HT1080 (cell line): ENCODE measurements around the gene ACTG1. TPM values are rescaled to one million over a fixed set of nuclear protein-coding genes. Genes with fewer than 3 reads are reported as not detected.

Experiments
- DNase-seq: peaks from one replicate; pipeline ENCODE4 v3.0.0-alpha.2; 2015; ENCODE audit warnings: low read depth
- total RNA-seq: library from RNA; depleted of rRNA; stranded (reverse); fragments of >200 nt; shearing (Covaris generic); gene quantifications from 2 replicates; pipeline ENCODE4 v1.2.3, GENCODE V29; 2014

ACTG1 gene
- total RNA-seq, 1 experiment from 2014 or later: 7,335 TPM

DNA sequence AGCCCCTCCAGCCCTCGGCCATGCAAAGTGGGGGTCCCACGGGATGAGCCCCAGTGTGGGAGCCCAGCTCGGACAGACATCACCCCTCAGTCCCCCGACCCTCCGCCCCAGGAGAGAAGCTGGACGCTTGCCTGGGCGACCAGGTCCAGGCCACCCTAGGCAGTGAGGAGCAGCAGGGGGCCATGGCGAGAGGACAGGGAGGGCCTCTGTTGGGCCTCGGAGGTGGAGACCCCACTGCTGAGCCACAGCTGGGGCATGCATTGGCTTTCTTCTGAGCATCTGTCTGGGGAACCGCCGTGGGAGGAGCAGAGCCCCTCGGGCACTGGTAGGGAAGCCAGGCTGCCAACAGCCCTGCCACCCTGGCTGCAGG lies 13.0 kb downstream of the ACTG1 start:
- no peak for DNase-seq

DNA sequence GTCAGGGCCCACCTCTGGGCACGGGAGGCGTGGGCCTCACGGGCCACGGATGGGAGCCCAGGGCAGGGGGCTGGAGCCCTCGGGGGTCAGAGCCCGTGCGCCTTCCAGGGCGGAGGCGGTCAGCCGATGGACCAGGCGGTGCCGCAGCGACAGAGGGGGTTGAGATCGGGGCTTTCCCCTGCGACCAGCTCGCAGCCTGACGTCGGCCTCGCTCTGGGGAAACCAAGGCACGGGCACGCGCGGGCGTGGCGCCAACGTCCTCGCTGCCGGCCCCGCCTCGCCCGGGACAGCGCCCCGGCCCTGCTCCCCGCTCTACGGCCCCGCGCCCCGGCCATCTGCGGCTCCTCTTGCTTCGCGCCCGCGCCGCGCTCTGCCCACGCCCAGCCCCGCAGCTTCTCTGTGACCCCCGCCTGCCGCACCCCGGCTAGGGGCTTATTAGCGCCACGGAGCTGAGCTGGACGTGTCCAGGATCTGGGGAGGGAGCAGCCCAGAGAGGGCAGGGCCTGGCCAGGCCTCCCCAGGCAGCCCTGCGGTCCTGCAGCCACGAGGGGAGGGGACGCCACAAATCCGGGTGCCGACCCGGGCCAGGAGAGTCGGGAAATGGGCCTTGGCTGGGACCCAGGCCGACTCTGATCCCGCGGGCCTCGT lies 13.5 kb downstream of the ACTG1 start:
- no peak for DNase-seq

DNA sequence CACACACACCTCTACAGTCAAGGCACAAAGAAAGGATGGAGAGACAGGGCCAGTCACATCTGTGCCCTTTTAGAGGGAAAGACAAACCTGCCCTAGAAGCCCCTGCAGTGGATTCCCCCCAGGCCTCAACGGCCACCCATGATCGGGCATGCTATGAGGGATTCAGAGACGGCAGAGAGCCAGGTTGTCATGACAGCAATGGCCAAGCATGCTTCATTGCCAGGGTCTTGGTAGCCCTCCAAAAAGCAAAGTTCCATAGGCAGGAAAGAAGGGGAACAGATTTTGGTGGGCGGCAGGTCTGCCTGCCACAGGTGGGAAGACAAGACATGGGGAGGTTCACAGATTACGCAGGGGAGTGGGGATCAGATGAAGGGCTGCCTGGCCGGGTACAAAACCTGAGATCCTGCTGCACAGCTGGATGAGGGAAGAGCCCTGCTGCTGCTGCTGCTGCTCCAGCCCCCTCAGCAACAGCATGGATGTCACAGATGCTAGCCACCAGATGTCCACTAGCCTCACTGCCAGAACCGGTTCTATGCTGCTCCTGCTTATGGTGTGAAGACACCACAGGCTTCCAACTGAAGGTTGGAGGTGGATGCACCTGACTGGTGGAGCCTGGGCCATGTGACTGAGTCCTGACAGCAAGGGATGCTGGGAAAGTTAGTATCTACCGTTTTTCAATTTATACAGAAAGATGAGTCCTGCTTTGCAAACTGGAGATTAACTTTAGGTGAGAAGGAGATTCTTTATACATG lies 17.8 kb downstream of the ACTG1 start:
- DNase-seq: no peak

DNA sequence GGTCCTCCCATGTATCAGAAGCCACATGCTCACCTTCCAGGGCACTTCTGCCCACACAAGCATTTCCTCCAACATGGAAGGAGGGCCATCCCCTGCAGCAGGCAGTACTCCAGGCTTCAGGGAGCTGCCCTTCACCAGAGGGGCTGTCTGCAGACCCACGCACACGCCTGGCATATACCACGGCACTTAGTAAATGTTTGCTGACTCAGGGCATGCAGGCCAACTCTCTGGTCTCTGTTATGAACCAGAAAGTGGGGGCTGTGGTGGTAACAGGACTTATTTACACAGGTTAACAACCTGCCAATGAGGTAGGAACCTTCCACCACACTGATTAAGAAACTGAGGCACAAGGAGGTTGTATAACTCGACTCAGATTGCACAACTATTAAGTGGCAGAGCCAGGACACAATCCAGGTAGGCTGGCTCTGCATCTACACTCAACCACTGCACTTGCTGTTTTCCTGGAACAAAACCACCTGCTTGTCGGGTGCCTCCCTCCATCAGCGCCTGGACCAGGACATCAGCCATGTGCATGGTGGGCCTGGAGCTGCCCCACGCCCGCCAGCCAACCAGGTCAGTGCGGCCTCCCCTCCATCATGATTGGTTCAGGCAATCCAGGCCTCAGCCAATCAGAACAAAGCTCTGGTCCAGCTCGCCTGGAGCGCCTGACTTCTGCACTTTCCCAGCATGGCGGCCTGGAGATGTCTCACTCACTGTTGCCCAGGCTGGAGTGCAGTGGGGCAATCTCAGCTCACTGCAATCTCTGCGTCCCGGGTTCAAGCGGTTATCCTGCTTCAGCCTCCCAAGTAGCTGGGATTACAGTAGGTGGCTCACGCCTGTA lies 19.2 kb downstream of the ACTG1 start:
- no peak for DNase-seq

DNA sequence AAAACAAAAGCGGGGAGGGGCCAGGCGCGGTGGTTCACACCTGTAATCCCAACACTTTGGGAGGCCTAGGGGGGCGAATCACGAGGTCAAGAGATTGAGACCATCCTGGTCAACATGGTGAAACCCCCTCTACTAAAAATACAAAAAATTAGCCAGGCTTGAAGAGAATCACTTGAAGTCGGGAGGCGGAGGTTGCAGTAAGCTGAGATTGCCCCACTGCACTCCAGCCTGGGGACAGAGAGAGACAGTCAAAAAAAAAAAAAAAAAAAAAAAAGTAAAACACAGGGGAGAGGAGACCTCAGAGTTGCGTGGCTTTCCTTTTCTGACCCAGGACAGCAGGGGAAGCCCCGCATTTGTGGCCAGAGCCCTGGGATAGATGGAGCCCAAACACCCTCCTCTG lies 19.9 kb downstream of the ACTG1 start:
- no peak for DNase-seq

DNA sequence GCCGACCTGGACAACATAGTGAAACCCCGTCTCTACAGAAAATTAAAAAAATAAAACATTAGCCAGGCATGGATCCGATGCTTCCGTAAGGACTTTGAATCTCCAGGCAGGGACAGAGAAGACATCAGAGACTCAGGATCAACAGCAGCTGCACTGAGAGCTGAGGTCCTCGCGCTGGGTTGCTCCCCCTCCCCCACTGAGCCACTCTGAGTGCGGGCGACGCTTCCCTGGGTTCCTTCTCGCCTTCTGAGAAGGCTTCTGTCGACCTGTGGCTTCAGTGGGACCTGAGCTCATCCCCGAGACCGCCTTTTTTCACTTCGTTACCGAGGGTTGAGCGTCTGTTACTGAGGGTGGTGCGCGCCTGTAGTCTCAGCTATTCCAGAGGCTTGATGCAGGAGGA lies 20.4 kb downstream of the ACTG1 start:
- DNase-seq: no peak

DNA sequence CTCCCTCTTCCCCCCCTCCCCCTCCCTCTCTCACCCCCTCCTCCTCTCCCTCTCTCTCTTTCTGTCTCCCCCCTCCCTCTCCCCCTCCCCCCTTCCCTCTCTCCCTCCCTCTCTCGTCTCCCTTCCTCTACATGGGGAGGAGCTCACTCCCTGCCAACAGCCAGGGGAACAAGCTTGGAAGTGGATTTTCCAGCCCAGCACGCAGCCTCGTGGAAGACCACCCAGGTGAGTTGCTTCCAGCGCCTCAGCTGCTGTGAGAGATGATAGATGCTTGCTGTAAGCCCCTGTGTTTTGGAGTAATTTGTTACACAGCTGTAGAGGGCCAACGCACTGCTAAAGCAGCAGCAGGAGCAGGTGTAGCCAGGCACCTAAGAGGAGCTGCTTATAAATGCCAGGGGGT lies 20.8 kb downstream of the ACTG1 start:
- DNase-seq: no peak

DNA sequence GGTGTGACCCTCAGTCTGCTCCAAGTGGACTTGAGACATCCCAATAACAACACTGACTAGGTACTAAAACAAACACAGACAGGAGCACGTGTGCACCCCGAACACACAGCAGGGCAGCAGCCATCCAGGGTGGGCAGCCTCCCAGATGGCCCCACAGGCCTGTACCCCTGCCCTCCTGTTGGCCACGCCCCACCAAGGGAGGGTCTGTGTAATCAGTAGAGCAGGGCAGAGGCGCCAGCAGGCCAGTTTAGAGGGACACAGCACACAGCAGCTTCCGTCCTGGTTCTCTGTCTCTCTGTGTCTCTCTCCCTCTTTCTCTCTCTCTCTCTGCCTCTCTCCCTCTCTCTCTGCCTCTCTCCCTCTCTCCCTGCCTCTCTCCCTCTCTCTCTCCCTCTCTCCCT lies 21.4 kb downstream of the ACTG1 start:
- no peak for DNase-seq

DNA sequence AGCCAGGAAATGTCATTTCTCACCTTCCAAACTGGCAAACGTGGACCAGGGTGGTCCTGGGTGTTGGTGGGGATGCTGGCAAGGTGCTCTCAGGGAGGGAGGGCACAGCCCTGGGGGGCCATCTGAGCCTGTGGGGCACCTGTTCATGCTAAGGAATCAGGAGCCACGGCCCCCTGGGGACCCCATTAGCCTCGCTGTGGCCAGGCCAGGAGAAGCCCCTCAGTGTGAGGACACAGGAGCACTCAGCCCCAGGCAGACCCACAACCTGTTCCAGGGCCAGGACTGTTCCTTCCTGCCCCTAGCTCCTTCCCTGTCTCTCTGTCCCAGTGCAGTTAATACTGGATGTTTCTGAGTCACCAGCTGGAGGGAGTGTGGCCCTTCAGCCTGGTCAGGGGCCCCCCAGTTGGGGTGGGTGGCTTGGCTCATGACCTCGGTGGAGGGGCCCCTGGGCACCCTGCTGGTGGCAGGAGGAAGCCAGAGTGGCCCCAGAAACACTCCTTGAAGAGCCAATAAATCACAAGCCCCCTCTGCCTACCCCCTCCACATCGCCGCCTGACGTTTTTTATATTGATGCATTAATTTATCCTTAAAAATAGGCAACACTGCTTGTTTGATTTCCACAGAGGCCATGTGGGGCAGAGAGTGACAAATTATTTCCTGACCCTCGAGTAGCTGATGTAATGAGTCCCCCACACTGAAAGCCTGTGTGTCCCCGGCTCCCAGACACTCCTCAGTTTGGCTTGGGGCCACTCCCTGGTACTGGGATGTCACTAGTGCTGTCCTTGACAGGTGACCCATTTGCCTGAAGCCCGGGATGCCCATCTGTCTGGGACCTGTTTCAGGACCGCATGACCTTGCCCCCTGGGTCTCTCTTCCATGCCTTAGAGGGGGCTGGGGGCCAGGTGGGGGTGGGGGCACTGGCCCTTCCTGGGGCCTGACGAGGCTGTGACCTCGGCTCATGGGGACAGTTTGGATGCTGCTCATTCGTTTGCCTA lies 22.3 kb downstream of the ACTG1 start:
- DNase-seq: no peak

DNA sequence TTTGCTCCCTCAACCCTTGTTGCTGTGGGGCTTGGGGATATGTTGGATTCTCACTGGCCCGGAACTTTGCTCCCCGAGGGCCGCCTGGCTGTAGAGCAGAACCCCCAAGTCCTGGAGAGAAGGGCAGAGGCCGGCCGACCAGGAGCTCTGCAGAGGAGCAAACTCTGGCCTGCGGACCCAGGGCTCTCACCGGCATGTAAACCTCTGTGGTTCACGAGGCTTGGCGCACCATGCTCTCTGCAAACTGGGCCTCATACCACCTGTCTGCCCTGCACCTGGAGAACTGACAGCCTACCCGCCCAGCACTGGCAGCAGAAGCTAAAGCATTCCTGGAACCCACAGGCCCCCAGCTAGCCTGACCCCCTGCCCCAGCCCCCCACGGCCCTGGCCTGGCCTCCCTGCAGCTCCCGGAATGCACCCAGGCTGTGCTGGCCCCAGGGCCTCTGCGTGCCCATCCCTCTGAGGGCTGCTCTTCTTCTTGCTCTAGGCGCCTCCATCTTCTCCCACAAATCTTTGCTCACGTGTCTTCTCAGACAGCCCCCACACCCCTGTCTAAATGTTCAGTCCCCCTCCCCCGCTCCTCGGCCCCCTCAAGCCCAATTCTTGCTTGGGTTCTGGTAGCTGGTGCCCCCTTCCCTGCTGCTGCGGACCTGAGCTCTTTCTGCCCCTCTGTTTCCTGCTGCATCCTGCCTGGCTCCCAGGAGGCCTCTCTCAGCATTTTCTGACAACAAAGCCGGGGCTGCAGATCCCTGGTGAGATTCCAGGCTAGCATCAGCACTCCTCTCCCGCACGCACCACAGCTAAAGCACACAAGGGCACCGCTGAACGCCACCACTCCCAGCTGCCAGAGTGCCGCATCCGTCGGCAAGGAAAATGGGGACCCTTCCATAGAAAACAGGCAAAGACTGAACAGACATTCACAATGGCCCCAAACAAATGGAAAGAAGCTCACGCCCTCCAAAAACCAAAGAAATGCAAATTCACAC lies 23.3 kb downstream of the ACTG1 start:
- no peak for DNase-seq

DNA sequence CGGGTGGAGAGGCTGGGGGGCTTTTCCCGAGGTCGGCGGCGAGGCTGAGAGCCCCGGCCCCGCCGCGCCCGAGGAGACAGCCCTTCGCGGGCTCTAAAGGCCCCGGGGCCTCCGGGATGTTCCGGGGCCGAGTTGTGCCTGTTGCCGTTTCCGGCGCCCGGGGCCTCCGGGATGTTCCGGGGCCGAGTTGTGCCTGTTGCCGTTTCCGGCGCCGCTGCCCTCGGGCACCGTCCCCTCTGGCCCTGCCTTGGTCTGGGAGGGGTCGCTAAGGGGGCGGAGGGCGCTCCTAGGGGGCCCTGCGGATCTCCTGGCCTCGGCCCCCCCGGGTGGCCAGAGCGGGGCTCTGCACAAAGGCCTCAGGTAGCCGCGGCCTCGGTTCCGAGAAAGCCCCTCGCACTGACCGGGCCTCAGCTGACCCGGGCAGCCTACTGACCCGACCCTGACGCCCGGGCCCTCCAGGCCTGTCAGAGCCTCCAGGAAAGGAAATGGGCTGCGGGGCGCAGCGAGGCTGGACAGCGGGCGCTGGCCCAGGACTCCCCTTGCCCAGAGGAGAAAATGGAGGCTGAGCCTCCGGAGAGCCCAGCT lies 24.2 kb downstream of the ACTG1 start:
- no peak for DNase-seq

DNA sequence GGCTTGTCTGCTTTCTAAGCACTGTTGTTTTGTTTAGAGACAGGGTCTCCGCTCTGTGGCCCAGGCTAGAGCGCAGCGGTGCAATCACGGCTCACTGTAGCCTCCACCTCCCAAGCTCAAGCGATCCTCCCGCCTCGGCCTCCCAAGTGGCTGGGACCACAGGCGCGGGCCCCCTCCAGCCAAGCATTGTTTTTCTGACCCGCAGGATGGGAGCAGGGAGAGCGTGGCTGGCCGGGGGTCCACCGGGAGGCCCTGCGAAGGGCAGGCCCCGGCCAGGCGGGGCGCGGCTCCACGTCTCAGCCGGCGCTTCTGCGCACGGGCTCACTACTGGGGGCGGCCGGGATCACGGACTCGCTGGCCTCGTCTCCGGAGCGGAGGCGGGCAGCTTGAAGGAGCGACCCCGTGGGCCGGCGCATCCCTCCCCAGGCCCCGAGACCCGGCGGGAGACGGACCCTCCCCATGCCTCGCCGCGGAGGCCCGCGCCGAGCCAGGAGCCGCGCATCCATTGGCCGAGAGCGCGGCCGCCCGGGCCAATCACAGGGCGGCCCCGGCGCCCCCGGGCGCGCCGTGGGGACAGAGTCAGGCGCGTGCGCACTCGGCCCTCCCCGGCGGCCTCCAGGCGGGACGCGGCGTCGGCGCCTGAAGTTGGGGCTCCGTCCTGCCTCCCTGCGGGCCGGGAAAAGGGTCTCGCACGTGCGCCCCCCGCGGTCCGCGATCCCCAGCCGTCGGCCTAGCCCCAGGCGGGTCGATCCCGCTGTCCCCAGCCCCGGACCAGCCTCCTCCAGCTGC lies 24.9 kb downstream of the ACTG1 start:
- peak; percentile 19 for DNase-seq

DNA sequence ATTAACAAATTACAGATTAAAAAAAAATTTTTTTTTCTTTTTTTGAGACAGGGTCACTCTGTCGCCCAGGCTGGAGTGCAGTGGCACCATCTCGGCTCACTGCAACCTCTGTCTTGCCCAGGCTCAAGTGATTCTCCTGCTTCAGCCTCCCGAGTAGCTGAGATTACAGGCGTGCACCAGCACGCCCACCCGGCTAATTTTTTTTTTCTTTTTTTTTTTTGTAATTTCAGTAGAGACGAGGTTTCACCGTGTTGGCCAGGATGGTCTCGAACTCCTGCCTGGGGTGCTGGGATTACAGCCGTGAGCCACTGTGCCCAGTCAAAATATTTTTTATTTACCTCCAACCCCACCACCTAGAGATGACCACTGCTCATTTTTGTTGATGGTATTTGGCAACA lies 25.5 kb downstream of the ACTG1 start:
- no peak for DNase-seq

DNA sequence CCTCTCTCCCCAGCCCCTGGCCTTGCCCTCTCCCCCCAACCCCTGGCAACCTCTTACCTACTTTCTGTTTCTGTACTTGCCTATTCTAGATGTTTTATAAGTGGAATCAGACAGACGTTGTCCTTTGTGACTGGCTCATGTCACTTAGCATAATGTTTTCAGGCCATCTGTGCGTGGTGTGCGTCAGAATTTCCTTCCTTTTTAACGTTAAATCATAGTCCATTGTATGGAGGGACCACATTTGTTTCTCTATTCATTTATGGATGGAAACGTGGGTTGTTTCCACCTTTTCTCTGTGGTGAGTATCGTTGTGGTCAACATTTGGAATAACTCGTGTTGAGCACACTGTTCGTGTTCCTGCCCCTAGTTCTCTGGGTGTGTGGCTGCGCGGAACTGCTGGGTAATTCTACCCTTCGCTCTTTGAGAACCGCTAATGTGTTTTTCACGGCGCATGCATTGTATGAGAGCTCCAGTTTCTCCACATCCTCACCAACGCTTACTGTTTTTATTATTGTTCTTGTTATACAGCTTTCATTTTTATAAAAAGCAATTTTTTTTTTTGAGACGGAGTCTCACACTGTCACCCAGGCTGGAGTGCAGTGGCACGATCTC lies 26.3 kb downstream of the ACTG1 start:
- DNase-seq: no peak

DNA sequence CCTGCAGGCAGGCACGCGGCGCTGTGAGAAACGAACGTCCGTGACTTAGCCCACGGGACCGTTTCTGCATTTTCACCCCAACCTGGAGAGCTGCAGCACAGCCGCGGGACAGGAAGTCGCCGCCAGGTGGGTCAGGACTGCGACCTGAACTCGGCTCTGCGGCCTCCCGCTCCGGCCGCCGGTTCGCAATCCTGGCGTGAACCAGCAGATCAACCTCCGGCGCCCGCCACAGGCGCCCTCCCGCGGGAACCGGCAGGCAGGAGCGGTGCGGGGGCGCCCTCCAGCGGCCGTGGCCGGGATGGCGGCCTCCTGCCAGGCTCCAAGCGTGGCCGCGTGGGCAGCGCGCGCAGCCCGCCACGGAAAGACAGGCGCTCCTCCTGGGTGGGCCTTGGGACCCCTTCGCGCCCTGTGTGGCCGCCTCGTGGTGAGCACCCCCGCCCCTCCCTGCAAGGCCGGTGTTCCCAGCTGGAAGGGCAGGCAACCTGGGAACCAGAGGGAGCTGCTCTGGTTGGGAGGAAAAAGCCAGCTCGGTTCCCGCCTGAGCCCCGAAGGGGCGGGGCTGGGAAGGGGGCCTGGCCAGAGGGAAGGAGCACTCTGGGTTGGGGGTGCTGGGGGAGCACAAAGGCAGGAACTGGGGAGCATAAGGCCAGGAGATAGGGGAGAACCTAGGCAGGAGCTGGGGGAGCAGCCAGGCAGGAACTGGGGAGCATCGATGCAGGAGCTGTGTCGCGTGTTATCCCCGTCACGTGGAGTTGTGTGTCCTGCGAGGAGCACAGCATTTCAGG lies 28.2 kb downstream of the ACTG1 start:
- peak; percentile 69 for DNase-seq

DNA sequence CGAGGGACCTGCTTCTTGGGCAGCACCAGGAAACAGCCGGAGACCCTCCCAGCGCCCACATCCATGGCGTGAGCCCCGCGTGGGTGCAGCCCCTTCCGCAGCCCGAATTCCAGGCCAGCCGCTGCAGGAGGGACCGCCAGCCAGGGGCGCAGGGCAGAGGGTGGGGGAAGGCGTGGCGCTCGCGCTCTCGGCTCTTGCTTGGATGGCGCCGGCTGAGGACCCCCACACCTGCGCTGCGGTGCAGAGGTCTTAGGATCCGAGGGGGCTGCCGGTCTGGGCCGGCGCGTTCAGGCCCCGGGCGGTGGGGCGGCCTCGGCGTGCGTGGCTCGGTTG lies 28.8 kb downstream of the ACTG1 start:
- no peak for DNase-seq

DNA sequence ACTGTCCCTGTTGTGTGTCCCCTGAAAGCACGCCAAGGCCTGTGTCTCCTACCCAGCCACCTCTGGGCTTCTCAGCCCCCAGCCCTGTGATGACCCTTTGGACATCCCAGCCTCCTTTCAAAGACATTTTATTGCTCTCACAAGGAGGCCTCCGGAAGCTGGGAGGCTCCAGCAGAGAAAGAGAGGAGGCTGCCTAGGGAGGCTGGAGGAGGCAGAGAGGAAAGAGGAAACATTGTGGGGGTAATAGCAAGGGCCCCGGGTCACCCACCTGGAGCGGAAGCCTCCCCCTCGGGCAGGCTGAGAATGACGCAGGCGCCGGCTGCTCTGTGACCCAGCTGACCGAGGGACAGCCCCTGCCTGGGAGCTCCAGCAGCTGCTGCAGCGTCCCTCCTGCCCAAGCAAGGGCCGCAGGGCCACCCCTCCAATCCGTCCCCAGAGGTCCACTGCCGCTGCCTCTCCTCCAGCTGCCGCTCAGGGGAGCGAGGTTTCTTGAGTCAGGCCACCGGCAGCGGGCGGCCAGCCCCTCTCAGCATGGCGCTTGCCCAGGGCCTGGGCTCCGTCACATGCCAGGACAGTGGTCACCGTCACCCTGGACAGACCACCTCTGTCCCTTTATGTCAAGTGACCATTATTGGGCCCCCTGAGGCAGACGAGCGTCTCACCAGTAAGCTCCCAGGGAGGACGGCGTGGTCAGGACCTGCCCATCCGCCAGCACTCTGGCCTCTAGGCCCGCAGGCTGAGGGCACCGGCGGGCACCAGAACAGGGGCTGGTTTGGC lies 29.3 kb downstream of the ACTG1 start:
- DNase-seq: no peak
